Stimulated activated CD8-positive, alpha-beta memory T cell treated with anti-CD3 and anti-CD28 coated beads, Interleukin-4, amount 100 ng/mL, for 4 hours (primary cell): ENCODE measurements around the gene CTSE.
"Not testable (repeated sequence)": the region's sequence is repeated elsewhere in the genome, so short reads cannot be mapped to it uniquely, and the experiment has no call there.

Experiments
- DNase-seq, 2 donors: peaks; one replicate each; pipeline ENCODE4 v3.0.0-alpha.2; 2020; ENCODE audit warnings: low read depth in 2 of 2, low spot score in 1 of 2

The CTSE gene

GRCh38 chr1:206020393-206021007 lies 3.2 kb downstream of the CTSE start:
- DNase-seq, result no peak

DNA sequence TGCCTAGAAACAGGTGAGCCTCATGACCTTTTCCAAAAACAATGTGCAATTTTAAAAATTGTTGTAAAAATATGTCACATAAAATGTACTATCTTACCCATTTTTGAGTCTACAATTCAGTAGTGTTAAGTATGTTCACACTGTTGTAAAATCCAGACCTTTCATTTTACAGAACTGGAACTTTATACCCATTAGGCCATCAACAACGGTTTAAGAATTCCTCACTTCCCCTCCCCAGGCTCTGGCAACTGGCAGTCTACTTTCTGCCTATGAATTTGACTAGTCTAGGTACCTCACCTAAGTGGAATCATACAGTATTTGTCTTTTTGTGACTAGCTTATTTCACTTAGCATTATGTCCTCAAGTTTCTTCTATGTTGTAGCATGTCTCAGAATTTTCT lies 8.6 kb downstream of the CTSE start:
- DNase-seq, result no peak

- DNase-seq, result no peak
Measured at GRCh38 chr1:206014601-206015000, 9.1 kb downstream of the CTSE start.

DNA sequence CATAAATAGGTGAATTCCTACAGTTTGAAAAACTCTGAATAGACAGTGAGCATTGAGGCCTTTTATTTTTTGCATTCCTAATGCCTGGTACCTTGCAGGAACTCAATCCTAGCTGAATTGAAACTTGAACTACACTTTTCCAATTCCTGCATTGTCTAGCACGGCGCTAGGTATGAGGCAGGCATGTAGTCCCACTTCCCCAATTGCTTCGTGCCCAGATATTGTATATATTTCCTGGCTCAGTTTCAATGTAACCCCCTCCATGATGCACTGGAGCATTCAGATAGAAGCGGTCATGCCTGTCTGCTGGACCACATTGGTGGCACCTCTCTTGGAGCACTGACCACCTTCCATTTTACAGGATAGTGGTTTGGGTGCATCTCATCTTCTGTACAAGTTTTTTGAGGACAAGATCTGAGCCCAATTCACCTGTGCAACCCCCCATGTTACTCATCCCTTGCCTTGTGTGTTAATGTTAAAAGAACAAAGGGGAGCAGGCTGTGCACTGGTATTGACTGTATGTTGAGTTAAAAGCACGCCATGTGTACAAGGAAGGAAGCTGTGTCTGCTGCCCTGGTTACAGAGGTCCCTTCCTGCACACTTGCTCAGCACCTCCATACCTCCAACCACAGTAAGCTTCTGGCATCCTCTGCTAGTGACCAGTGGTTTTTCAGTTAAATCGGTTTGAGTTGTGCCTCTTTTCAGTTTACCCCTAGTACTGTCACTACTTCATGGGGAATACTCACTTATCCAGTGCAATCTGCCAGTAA lies 10.5 kb downstream of the CTSE start:
- DNase-seq, result no peak

GRCh38 chr1:206012086-206012859 lies 11.4 kb downstream of the CTSE start:
- DNase-seq, result peak in 1 of 2 donors; percentile 26

DNA sequence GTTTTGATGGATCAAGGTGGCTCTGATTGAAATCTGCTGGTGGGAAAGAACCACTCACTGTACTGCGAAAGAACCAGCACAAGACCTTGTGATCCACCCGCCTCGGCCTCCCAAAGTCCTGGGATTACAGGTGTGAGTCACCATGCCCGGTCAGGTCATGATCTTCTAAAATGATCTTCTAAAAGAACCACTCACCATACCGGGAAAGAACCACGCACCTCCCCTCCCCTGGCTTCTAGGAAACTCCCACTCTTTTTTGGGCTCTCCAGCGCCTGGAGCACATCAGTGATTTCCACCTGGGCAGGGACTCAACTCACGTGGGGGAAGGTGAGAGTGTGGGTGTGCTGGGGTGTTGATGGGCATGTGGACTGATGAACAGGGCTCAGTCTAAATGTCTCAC lies 12.6 kb downstream of the CTSE start:
- no peak for DNase-seq

DNA sequence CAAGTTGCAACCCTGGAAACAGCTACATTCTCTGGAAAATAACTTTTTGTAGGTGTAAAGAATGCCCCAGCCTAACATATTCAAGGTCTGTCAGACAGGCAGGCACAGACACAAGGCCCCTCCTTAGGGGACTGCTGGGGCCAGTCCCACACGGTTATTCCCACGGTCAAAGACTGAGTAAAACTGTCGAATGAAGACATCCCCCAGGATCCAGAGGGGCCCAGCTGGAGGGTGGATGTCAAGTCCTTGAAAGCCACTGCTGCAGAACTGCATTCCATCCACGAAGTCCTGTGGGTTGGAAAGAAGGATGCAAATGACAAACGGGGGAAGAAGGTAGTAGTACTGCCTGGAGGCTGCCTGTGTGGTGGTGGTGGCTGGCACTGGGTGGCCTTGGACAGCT lies 13.6 kb downstream of the CTSE start:
- DNase-seq, result no peak

- DNase-seq, result no peak
Measured at GRCh38 chr1:206006946-206007345, 16.7 kb downstream of the CTSE start.

DNA sequence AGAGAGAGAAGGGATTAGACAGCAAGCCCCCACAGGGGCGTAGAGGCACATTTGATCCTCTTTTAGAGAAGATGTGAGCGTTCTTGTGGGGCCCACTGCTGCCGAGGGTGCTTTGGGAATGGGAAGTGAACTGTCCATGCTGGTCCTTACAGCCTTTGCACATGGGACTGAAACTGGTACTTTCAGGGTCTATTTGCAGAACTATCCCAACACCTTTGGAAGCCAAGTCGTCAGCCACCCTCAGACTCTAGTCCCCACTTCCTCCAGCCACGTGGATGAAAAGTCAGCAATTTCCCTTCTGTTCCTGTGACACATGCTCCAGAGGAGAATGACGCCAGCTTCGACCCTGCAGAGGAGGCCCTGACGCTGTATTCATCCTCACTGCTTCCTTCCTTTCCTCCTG lies 17.9 kb downstream of the CTSE start:
- no peak for DNase-seq

- DNase-seq, result no peak
Measured at GRCh38 chr1:206005234-206005633, 18.5 kb downstream of the CTSE start.

DNA sequence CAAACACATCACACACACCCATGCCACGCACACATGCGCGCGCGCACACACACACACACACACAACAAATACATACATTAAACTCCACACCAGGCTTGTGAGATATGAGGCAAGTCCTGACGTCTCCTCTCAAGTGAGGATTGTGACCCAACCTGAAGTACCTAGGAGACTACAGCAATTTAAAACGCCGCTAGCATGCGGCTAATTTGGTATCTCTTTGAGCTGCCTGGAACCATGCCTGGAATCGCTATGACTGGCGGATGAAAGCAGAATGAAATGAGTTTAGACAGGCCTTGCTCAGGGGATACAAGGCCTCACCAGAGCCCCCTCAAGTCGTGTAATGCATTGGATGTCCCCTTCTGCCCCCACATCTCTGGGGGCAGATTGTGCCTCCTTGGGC lies 18.9 kb downstream of the CTSE start:
- no peak for DNase-seq

GRCh38 chr1:206003854-206004800 lies 19.6 kb downstream of the CTSE start:
- DNase-seq, result no peak

- DNase-seq, result no peak
Measured at GRCh38 chr1:206002871-206003801, 20.6 kb downstream of the CTSE start, which contains the start of gene RAB7B. Gene RAB7B (minus strand): TSS chr1:206003395. CDS start chr1:205994135, 9,260 bp downstream.

DNA sequence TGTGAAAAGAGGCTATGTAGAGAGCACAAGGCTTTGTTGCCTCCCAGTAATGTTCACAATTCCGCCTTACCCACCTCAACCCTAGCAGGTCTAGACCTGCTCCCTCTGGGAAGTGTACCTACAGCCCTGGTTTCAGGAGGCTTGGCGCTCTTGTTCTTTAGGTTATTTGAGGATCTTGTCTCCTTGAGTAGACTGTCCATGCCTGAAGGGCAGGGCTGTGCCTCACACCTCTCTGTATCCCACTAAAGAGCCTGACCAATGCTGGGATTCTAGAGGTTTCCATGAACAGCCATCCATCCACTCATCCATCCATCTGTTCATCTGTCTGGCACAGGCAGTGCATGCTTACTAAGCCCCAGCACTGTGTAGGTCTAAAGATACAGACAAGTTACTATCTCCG lies 21.5 kb downstream of the CTSE start:
- no peak for DNase-seq

DNA sequence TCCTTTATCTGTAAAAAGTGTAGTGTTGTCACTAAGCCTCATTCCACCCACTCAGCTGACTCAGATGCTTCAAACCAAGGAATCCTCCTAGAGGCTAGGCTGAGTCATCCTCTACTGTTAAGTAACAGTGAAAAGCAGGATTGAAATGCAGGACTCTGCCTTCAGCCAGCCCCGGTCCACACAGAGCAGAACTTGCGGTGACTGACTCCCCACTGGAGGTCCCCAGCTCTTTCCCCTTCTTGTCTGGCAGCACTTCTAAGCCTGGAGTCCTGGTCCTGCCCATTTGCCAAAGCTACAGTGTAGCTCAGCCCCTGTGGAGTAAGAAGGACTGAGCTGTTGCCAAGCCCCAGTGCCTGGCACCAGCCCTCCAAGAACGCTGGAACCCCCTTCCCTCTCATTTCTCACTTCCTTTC lies 22.2 kb downstream of the CTSE start:
- no peak for DNase-seq

DNA sequence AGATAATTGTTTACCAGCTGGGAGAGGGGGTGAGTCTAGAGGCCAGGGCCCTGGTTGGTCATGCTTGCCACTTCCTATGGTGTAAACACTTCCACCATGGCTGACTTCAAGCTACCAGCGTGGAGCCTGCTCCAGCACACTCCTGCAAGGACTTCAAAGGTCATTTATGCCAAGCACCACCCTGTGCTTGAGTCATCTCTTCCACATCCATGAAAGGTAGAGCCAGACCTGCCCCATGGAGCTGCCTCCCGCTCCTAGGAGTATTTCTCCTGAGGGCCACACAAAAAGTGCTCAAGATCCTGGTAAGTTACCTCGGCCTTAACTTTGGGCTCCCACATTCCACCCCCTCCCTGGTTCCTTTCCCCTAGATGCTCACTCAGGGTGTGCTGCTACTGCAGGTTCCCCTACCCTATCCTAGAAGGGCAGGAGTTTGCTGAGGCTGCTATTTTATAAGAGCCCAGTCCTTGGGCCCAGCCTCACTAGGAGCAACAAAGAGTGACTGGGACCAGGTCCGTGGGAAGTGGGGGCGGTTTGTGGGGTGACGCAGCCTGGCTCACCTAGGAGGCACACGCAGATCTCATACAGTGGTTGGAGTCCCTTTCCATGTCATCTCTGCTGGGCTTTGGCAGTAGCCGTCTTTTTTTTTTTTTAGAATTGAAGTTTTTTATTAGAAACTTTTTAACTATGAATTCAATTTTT lies 22.9 kb downstream of the CTSE start:
- no peak for DNase-seq

GRCh38 chr1:205998457-205999241 lies 25.0 kb downstream of the CTSE start:
- no peak for DNase-seq

GRCh38 chr1:205996641-205997040 lies 27.1 kb downstream of the CTSE start:
- DNase-seq, result not testable (repeated sequence)
